SIG-M5 (cell line): Measurements from ENCODE around the gene GOLGA3.

Experiments
- DNase-seq: peaks from one replicate; lab custom pipeline; 2025; lab: John Stamatoyannopoulos, UW

GOLGA3 gene

GRCh38 chr12:132723015-132723763, 105.5 kb downstream of the GOLGA3 start:
- DNase-seq: no peak

- DNase-seq: no peak
Measured at GRCh38 chr12:132720606-132721345, 107.9 kb downstream of the GOLGA3 start.

- DNase-seq: no peak
Measured at GRCh38 chr12:132719954-132720324, 108.7 kb downstream of the GOLGA3 start.

- DNase-seq: no peak
Measured at GRCh38 chr12:132719141-132719953, 109.3 kb downstream of the GOLGA3 start.
